Measurements from ENCODE around the gene TRAF3.

DNA sequence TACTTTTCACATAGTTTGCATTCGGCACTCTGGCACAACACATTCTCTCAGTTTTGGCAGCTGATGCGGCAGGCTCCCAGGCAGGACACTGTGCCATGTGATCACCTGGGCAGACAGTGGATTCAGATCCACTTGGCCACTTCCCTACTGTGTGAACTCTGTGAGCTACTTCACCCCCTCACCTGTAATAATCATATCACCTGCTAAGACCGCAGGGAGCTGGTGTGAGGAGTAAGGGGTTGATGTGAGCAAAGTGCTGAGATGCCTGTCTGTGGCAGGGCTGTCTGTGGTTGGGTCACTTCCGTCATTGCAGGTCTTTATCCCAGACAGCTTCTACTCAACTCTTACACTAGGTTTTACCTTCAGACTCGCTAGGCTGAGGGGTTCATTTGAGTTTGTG lies 94.8 kb downstream of the TRAF3 start:
- TF ChIP-seq, protein P1, sequence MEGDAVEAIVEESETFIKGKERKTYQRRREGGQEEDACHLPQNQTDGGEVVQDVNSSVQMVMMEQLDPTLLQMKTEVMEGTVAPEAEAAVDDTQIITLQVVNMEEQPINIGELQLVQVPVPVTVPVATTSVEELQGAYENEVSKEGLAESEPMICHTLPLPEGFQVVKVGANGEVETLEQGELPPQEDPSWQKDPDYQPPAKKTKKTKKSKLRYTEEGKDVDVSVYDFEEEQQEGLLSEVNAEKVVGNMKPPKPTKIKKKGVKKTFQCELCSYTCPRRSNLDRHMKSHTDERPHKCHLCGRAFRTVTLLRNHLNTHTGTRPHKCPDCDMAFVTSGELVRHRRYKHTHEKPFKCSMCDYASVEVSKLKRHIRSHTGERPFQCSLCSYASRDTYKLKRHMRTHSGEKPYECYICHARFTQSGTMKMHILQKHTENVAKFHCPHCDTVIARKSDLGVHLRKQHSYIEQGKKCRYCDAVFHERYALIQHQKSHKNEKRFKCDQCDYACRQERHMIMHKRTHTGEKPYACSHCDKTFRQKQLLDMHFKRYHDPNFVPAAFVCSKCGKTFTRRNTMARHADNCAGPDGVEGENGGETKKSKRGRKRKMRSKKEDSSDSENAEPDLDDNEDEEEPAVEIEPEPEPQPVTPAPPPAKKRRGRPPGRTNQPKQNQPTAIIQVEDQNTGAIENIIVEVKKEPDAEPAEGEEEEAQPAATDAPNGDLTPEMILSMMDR (conservative IDR thresholded peaks at IDR 0.05; ENCODE audit: low read depth, low read length): no peak
- no peak for TF ChIP-seq EZH2 (IDR thresholded peaks at IDR 0.05; ENCODE audit: borderline replicate concordance, low read depth, low read length, poor library complexity, severe bottlenecking)

Data from A673 (cell line).